ENCODE data around the gene RHBDD2.

Gene RHBDD2

DNA sequence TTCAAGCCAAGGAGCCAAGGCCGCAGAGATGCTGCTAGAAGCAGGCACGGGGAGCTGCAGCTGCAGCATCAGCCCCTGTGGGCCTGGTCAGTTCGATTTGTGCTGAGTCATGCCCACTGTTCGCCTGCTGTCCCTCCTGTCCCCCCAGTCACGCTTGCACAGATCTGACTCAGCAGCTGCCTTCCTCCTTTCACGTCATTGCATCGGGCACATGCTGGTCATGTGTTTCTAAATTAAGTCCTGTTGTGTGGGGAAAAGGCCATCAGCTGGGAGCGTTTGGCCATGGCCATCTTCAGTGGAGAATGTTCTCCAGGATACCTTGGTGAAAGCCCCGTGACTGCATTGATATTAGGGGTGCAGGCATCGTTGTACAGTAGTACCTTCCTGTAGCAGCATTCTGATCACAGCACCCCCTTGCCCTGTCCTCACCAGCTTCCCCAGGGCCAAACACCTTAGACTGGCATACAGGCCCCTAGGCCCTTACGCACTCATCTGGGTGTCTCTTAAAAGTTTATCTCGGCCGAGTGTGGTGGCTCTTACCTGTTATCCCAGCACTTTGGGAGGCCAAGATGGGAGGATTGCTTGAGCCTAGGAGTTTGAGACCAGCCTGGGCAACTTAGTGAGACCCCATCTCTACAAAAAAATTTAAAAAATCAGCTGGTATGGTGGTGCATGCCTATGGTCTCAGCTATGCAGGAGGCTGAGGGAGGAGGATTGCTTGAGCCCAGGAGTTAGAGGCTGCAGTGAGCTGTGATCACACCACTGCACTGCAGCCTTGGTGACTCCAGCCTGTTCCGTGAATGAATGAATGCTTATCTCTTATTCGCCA is 59.3 kb downstream of the RHBDD2 start:
- DNase-seq (ENCODE audit: extremely low spot score), result no peak
- TF ChIP-seq CTBP1 (IDR thresholded peaks at IDR 0.05; ENCODE audit: borderline replicate concordance) (no peak), FOXK2 (IDR thresholded peaks at IDR 0.05) (no peak), NFRKB (IDR thresholded peaks at IDR 0.05) (no peak), SP1 (IDR thresholded peaks at IDR 0.05) (no peak), ZNF384 (IDR thresholded peaks at IDR 0.05) (no peak), BHLHE40 (IDR thresholded peaks at IDR 0.05; ENCODE audit: borderline replicate concordance) (no peak), ELF4 (IDR thresholded peaks at IDR 0.05) (no peak)
- POLR2A ChIA-PET, result no interaction called here
- CTCF ChIA-PET, result no interaction called here
